NK-92 treated with Interleukin-12 subunit alpha and Interleukin-12 subunit beta, amount 100 ng/mL, for 24 hours (cell line): ENCODE measurements around the gene GATAD2B.

Experiments
- DNase-seq: peaks from one replicate; lab custom pipeline; 2025; lab: John Stamatoyannopoulos, UW

The GATAD2B gene

GRCh38 chr1:153951801-153952200, 29.0 kb upstream of the GATAD2B start:
- no peak for DNase-seq

- no peak for DNase-seq
Measured at GRCh38 chr1:153951183-153951582, 28.4 kb upstream of the GATAD2B start.

GRCh38 chr1:153946622-153947241, 24.0 kb upstream of the GATAD2B start, which contains the start of gene DENND4B:
Gene DENND4B (minus strand): TSS chr1:153946718. CDS start chr1:153944374, 2,344 bp downstream.
- peak; percentile 77 for DNase-seq

GRCh38 chr1:153945795-153946621, 23.2 kb upstream of the GATAD2B start:
- peak; percentile 69 for DNase-seq

GRCh38 chr1:153945131-153945794, 22.5 kb upstream of the GATAD2B start:
- peak; percentile 72 for DNase-seq

- DNase-seq: no peak
Measured at GRCh38 chr1:153944827-153945117, 22.0 kb upstream of the GATAD2B start.

- DNase-seq: no peak
Measured at GRCh38 chr1:153944005-153944826, 21.4 kb upstream of the GATAD2B start.

- DNase-seq: no peak
Measured at GRCh38 chr1:153942766-153943549, 20.2 kb upstream of the GATAD2B start.

GRCh38 chr1:153941826-153942725, 19.3 kb upstream of the GATAD2B start:
- DNase-seq: no peak

- no peak for DNase-seq
Measured at GRCh38 chr1:153940756-153941155, 18.0 kb upstream of the GATAD2B start.

- DNase-seq: no peak
Measured at GRCh38 chr1:153939476-153939875, 16.7 kb upstream of the GATAD2B start.

GRCh38 chr1:153938996-153939395, 16.2 kb upstream of the GATAD2B start:
- no peak for DNase-seq

GRCh38 chr1:153937331-153937730, 14.6 kb upstream of the GATAD2B start:
- no peak for DNase-seq

- DNase-seq: no peak
Measured at GRCh38 chr1:153936011-153936802, 13.4 kb upstream of the GATAD2B start.

- no peak for DNase-seq
Measured at GRCh38 chr1:153934746-153935145, 12.0 kb upstream of the GATAD2B start.

GRCh38 chr1:153933955-153934354, 11.2 kb upstream of the GATAD2B start:
- no peak for DNase-seq

- DNase-seq: no peak
Measured at GRCh38 chr1:153933430-153933829, 10.7 kb upstream of the GATAD2B start.

- DNase-seq: no peak
Measured at GRCh38 chr1:153932156-153933131, 9.7 kb upstream of the GATAD2B start.
